ENCODE data around the gene ZNF273.
"Not testable (repeated sequence)": the region's sequence is repeated elsewhere in the genome, so short reads cannot be mapped to it uniquely, and the experiment has no call there.

- not testable (repeated sequence) for TF ChIP-seq CTCF, POLR2A (IDR thresholded peaks at IDR 0.05)
These were observed 45.7 kb downstream of the ZNF273 start for GRCh38 chr7:64948774-64949173.

Measured in right lobe of liver (tissue), 4 donors.